ENCODE measurements around the gene KRTAP19-5. TPM values are rescaled to one million over a fixed set of nuclear protein-coding genes. Genes with fewer than 3 reads are reported as not detected.
"Not testable (repeated sequence)": the region's sequence is repeated elsewhere in the genome, so short reads cannot be mapped to it uniquely, and the experiment has no call there.

Gene KRTAP19-5
- total RNA-seq: not detected

- DNase-seq (ENCODE audit: low spot score in 2 of 2) (no peak), FAIRE-seq (no peak)
Measured at GRCh38 chr21:30502041-30502440, at the start of gene KRTAP19-5. KRTAP19-5 (minus strand) TSS chr21:30502141; CDS start chr21:30502090, 51 bp downstream.

- DNase-seq (ENCODE audit: low spot score in 2 of 2) (no peak), FAIRE-seq (no peak)
Measured at GRCh38 chr21:30541764-30542163, 39.8 kb upstream of the KRTAP19-5 start, which contains the start of gene KRTAP19-6. KRTAP19-6 (minus strand) TSS chr21:30541864; CDS start chr21:30541833, 31 bp downstream.

- FAIRE-seq: no peak
- no peak for DNase-seq (ENCODE audit: low spot score in 2 of 2)
Measured at GRCh38 chr21:30518876-30519275, 16.9 kb upstream of the KRTAP19-5 start.

DNA sequence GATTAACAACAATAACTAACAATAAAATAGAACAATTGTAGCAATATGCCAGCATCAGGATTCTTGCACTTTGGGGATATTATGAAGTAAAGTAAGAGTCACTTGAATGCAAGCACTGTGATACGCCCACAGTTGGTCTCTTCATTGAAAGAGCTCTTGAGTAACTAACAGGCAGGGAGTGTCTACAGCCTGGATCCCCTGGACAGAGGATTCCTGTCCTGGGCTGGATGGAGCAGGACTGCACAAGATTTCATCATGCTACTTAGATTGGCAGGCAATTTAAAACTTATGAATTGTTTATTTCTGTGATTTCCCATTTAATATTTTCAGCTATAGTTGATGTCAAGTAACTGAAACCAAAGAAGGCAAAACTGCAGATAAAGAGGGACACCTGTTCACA, 13.7 kb upstream of the KRTAP19-5 start:
- FAIRE-seq: no peak
- DNase-seq (ENCODE audit: low spot score in 2 of 2): no peak

DNA sequence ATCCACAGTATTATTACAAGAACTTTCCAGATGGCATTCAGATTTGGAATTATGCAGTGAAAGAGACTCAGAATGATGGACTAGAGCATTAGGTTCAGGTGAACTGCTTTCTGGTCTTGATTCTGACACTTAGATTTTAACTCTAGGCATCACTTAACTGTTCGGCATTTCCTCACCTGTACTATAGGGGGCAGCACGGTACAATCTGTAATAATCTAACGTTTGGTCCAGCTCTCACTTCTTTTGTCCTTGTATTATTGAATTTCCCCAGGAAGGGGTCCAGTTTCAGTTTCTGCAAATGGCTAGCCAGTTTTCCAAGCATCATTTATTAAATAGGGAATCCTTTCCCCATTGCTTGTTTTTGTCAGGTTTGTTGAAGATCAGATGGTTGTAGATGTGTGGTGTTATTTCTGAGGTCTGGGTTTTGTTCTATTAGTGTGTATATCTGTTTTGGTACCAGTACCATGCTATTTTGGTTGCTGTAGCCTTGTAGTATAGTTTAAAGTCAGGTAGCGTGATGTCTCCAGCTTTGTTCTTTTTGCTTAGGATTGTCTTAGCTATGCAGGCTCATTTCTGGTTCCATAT, 3.8 kb upstream of the KRTAP19-5 start:
- not testable (repeated sequence) for DNase-seq (ENCODE audit: low spot score in 2 of 2); FAIRE-seq

DNA sequence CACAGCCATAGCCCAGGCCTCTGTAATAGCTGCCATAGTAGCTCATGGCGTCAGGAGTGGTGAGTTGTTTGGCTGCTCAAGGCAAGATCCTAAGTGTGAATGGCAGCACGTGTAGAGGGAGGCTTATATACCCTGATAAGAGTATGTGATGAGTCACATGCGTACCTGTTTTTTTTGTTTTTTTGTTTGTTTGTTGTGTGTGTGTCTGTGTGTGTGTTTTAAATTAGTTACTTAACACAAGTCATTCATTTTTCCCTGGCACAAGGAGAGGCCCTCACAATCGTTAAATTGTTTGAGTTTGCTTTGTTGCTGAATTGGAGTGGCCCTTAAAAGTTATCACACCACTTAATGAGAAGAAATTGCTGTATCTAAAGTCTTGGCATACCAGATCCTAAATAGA, 4.9 kb downstream of the KRTAP19-5 start, which contains the start of gene KRTAP19-4:
TSS of gene KRTAP19-4 (minus strand) at position 101 of the 400 bp plus-strand sequence. CDS start at position 46, 55 bp downstream.
- FAIRE-seq (no peak), DNase-seq (ENCODE audit: low spot score in 2 of 2) (no peak)

DNA sequence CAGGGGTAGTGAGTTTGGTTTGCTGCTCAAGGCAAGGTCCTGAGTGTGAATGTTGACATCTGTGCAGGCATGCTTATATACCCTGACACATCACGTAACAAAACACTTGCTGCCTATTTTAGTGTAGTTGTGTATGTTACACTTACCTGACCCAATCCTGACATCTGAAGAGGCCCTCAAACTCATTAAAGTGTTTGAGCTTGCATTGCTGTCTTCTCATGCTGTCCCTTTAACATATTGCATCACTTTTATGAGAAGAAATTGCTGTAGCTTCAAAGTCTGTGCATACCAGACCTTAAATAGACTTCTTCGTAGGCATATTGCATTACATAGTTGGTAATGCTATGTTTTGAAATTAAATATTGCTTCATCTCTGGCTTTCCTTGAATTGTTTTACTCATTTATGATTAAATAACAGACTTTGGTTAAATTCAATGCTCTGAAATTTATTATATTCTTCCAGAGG, 9.9 kb downstream of the KRTAP19-5 start, which contains the start of gene KRTAP19-3:
TSS of gene KRTAP19-3 (minus strand) at position 51 of the 466 bp plus-strand sequence. CDS start 56 bp downstream, outside the sequence.
- no peak for FAIRE-seq

GRCh38 chr21:30487336-30487735, 14.6 kb downstream of the KRTAP19-5 start, which contains the start of gene KRTAP19-2:
KRTAP19-2 (minus strand) TSS chr21:30487436; CDS start chr21:30487348, 88 bp downstream.
- FAIRE-seq: no peak

More for the DNA sequence above, 9.9 kb downstream of the KRTAP19-5 start, which contains the start of gene KRTAP19-3:
- no peak for DNase-seq (ENCODE audit: low spot score in 2 of 2)

GRCh38 chr21:30486180-30486579, 15.8 kb downstream of the KRTAP19-5 start:
- DNase-seq (ENCODE audit: low spot score in 2 of 2) (no peak), FAIRE-seq (no peak)

More at GRCh38 chr21:30487336-30487735, 14.6 kb downstream of the KRTAP19-5 start, which contains the start of gene KRTAP19-2:
- no peak for DNase-seq (ENCODE audit: low spot score in 2 of 2)

DNA sequence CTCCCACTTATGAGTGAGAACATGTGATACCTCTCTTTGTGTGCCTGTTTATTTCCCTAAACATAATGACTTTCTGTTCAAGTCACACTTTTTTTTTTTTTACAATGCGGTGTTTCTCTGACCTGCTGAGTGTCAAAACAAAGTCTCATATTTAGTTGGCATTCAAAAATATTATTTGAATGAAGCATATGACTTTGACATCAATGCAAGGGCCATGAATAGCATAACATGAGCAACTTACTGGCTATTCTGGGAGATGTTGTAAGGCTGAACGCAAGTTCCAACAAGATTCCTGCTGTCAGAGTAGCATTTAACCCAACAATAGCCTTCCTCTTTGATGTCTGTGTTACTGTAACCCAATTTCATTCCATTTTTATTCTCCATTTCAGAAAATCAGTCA, 19.8 kb downstream of the KRTAP19-5 start:
- DNase-seq (ENCODE audit: low spot score in 2 of 2) (no peak), FAIRE-seq (no peak)

GRCh38 chr21:30480145-30480544, 21.8 kb downstream of the KRTAP19-5 start, which contains the start of gene KRTAP19-1:
KRTAP19-1 (minus strand) TSS chr21:30480367; CDS start chr21:30480317, 50 bp downstream.
- FAIRE-seq (no peak), DNase-seq (ENCODE audit: low spot score in 2 of 2) (no peak)

DNA sequence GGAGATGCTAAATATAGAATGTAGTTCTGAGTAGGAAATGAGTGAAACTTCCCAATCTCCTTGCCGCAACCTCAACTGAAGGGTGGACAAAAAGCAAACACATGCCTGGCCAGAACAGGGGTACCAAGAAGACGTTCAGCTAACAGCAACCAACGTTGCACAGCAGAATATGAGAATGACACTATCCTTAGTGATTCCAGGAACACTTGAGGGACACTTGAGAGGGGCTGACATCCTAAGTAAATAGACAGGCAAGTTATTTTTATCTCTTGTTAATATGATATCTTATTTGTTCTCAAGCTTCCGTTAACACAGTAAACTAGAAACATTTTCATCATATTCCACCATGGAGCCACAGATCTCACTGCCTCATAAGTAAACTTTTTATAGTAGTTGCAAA, 22.7 kb downstream of the KRTAP19-5 start:
- FAIRE-seq (no peak), DNase-seq (ENCODE audit: low spot score in 2 of 2) (no peak)

DNA sequence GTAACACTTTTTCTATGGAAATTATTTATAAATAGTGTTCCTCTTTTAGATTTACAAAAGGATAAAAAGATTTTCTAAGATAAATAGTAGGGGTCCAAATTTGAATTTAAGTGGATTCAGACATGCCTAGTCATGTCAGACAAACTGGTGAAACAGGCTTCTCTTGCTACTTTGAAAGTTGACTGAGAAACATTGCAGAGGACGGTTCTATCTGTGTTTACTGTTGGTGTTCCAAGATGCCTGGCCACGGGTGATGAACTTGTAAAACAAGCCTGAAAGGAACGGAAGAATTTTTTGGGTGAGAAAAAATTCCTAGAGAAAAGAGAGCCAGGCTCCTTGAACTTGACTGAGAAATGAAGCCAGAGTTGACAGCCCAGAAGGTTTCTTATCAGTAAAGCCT, 23.9 kb downstream of the KRTAP19-5 start:
- no peak for FAIRE-seq
- no peak for DNase-seq (ENCODE audit: low spot score in 2 of 2)

- DNase-seq (ENCODE audit: low spot score in 2 of 2): no peak
- FAIRE-seq: no peak
Measured at GRCh38 chr21:30468900-30469714, 32.8 kb downstream of the KRTAP19-5 start.

GRCh38 chr21:30463713-30464112, 38.2 kb downstream of the KRTAP19-5 start:
- FAIRE-seq (no peak), DNase-seq (ENCODE audit: low spot score in 2 of 2) (no peak)

Small RNAs within 50 kb of the gene (small RNA-seq; reads per million reads assigned to genes)
- not detected for gene AP000567.1
- gene KRTAP19-10P: not detected
- gene KRTAP19-11P: not detected
- gene KRTAP19-9P: not detected

Other genes with a start within 250 kb of the KRTAP19-5 start
- not detected for gene KRTAP24-1, start 219.2 kb downstream of the KRTAP19-5 start, total RNA-seq
- gene KRTAP25-1, start 212.6 kb downstream of the KRTAP19-5 start, total RNA-seq: not detected
- gene KRTAP26-1, start 181.8 kb downstream of the KRTAP19-5 start, total RNA-seq: not detected
- gene KRTAP27-1, start 164.4 kb downstream of the KRTAP19-5 start, total RNA-seq: not detected
- not detected for gene KRTAP23-1, start 153.5 kb downstream of the KRTAP19-5 start, total RNA-seq
- gene KRTAP13-2, start 129.9 kb downstream of the KRTAP19-5 start, total RNA-seq: not detected
- not detected for gene KRTAP13-1, start 106.1 kb downstream of the KRTAP19-5 start, total RNA-seq
- gene KRTAP13-3, start 76.2 kb downstream of the KRTAP19-5 start, total RNA-seq: not detected
- gene KRTAP13-4, start 71.9 kb downstream of the KRTAP19-5 start, total RNA-seq: not detected
- not detected for gene KRTAP15-1, start 61.9 kb downstream of the KRTAP19-5 start, total RNA-seq
- gene KRTAP19-1, start 21.8 kb downstream of the KRTAP19-5 start, total RNA-seq: not detected
- not detected for gene KRTAP19-2, start 14.7 kb downstream of the KRTAP19-5 start, total RNA-seq
- gene KRTAP19-3, start 10.1 kb downstream of the KRTAP19-5 start, total RNA-seq: not detected
- not detected for gene KRTAP19-4, start 5.0 kb downstream of the KRTAP19-5 start, total RNA-seq
- not detected for gene KRTAP19-6, start 39.7 kb upstream of the KRTAP19-5 start, total RNA-seq
- not detected for gene KRTAP19-7, start 59.2 kb upstream of the KRTAP19-5 start, total RNA-seq
- gene KRTAP22-2, start 88.3 kb upstream of the KRTAP19-5 start, total RNA-seq: not detected
- gene KRTAP6-3, start 90.3 kb upstream of the KRTAP19-5 start, total RNA-seq: not detected
- gene KRTAP6-2, start 96.8 kb upstream of the KRTAP19-5 start, total RNA-seq: not detected
- not detected for gene KRTAP22-1, start 98.9 kb upstream of the KRTAP19-5 start, total RNA-seq
- not detected for gene KRTAP6-1, start 111.8 kb upstream of the KRTAP19-5 start, total RNA-seq
- gene KRTAP20-1, start 114.3 kb upstream of the KRTAP19-5 start, total RNA-seq: not detected
- gene KRTAP20-4, start 118.5 kb upstream of the KRTAP19-5 start, total RNA-seq: not detected
- not detected for gene KRTAP20-2, start 133.1 kb upstream of the KRTAP19-5 start, total RNA-seq
- not detected for gene KRTAP20-3, start 140.7 kb upstream of the KRTAP19-5 start, total RNA-seq
- gene KRTAP21-3, start 216.6 kb upstream of the KRTAP19-5 start, total RNA-seq: not detected
- gene KRTAP21-2, start 245.1 kb upstream of the KRTAP19-5 start, total RNA-seq: not detected

Measured in frontal cortex (tissue), 4 donors.